HUDEP-2 (cell line): ENCODE data around the gene NTRK2.

ENCODE experiments used
- DNase-seq, 76 experiments: peaks; one replicate each; lab custom pipeline; 2025; ENCODE audit not compliant: unreplicated experiment in 76 of 76; lab: John Stamatoyannopoulos, UW

NTRK2 gene

GRCh38 chr9:84812847-84813246, 143.3 kb downstream of the NTRK2 start:
- no peak for DNase-seq

DNA sequence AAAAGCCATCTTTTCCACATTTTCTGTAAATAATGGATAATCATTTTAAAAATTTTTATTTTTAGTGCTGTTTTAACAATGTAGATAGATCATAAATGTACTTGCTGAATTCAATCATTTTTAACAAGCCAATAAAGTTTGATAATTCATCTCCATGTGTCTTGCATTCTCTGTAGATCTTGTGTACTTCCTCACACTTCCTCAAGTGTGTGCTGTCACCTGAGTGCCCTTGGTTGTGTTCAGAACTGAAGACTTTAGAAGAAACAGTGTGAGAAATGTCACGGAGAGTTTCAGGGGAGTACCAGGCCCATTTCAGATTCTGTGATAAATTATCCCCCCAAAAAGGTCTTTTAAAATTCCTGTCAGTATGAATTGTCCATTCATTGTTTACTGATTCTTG, 146.0 kb downstream of the NTRK2 start:
- DNase-seq: no peak

- DNase-seq: no peak
Observed at GRCh38 chr9:84817038-84817437, 147.5 kb downstream of the NTRK2 start.

GRCh38 chr9:84818791-84819190, 149.3 kb downstream of the NTRK2 start:
- DNase-seq: no peak

GRCh38 chr9:84819491-84819991, 150.0 kb downstream of the NTRK2 start:
- no peak for DNase-seq

GRCh38 chr9:84821431-84821830, 151.9 kb downstream of the NTRK2 start:
- no peak for DNase-seq

GRCh38 chr9:84822589-84823233, 153.2 kb downstream of the NTRK2 start:
- DNase-seq: no peak

GRCh38 chr9:84823421-84824271, 154.1 kb downstream of the NTRK2 start:
- no peak for DNase-seq

DNA sequence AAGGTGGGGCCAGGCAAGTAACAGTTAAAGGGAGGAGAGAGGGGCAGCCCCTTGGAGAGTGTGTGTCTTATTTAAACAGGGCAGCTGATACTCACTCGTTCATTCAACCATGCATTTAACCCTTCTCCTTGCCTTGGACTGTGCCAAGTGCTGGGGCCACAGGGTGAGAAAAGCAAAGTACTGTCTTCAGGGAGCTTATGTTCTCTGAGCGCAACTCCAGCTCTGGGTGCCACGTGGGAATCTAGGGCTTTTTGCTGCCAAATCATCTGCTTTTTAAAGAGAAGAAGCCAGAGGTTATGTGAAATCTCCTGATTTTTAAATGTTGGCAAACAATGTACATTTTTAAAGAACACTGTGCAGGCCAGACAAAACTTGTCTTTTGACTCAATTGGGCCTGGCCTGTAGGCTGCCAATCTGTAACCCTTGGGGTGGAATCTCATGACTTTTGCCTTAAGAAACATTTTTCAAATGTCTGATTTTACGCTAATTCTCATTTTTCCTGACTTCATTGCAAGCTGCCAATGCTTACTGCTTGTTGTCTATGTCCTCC, 157.8 kb downstream of the NTRK2 start:
- DNase-seq: no peak

DNA sequence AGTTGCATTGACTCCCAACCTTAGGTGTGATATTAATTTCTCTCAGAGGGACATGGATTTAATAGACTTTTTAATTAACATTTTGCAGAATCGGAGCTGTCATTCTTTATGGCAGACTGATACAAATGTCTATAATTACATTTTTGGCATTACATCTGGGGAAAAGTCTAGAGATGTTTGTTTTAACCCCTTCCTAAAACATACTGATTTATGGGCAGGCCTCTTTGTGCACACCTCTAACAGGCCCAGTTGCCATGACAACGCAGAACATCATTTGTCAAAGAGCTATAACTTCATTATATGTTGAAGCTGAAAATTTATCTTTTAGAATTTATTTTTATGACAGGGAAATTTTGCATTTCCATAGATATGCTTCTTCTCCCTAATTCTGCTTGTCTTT, 158.5 kb downstream of the NTRK2 start:
- no peak for DNase-seq

DNA sequence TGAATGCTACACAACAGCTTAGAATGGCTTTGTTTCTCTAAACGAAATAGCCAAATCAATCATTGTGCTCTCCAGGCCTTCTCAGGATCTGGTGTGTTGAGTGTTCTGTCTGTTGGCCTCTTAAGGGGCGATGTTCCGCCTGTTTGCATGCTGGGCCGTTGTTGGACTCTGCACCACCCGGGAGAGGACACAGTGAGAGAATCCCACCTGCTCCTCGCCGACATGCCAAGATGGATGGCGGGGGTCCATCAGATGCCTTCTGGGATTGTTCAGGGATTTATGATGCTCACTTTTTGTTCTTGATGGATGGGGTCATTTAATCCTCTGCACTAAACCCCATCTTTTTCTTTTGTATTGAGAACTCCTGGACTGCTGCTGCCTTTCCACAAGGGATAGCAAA, 159.9 kb downstream of the NTRK2 start:
- DNase-seq: no peak

- DNase-seq: no peak
Observed at GRCh38 chr9:84829997-84830696, 160.6 kb downstream of the NTRK2 start.

- no peak for DNase-seq
Observed at GRCh38 chr9:84831377-84831776, 161.8 kb downstream of the NTRK2 start.

DNA sequence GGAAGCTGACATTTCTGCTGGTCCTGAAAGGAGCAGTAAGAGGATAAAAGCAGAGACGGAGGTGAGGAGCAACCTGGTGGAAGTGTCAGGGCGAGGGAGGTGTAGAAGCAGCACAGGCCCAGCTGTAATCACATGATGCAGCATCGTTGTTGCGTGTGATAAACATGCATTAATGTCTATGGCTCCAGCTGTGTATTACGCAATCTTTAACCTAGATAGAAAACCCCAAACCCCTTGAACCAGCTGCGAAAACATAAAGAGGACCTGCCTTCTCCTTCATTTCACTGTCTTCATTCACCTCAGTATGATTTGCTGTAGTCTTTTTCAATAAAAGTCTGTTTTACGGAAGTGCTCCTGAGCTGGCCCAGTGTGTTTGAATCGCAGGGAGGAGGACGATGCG, 162.9 kb downstream of the NTRK2 start:
- no peak for DNase-seq

- DNase-seq: no peak
Observed at GRCh38 chr9:84834426-84834825, 164.9 kb downstream of the NTRK2 start.

GRCh38 chr9:84835745-84836144, 166.2 kb downstream of the NTRK2 start:
- DNase-seq: no peak

GRCh38 chr9:84838879-84839278, 169.3 kb downstream of the NTRK2 start:
- DNase-seq: no peak

DNA sequence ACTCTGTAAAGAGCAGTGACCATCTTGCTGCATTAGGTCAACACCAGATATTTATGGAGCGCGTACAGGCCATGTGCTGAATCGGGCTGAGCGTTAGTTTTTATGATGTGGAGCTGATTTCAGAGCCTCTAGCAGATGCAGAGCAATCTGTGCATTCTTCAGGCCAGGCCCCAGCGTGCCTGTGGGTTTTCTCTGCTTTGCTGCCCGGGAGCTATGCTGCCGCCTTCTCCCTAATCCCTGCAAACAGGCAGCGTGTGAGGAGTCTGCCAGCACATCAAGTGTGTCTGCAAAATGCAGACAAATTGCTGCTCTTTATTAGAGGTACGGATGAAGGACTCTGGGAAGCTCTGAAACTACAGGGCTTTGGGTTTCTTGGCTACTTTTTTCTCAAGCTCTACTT, 170.0 kb downstream of the NTRK2 start:
- DNase-seq: no peak

GRCh38 chr9:84841931-84842330, 172.4 kb downstream of the NTRK2 start:
- no peak for DNase-seq

DNA sequence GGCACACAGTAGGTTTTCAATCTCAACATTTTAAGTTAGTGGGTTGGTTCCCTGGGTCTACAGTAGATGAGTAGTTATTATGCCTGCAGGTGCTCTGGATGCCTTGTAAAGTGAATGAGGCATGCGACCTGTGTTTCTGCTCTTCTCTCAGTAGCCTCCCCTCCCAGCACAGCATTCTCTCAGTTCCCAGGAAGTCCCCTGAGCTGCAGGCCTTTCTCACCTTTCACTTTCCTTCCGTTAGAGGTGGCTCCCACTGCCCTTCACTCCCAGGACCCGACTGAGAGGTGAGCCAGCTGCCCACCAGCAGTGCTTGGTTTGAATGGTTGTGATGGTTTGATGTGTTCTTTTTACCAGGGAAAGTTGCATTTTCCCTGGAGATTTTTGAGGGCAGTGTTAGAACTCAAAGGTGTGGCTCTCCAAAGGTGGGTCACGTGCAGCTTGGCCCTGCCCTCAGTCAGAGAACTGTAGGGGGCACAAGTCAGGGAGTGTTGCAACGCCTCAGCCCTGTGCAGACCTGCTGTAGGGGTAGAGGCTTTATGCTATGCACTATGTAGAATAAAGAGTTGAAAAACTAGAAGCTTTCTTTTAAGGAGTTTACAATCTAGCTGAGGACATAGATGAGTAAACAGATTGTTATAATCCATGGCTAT, 173.8 kb downstream of the NTRK2 start:
- DNase-seq: no peak
